Renal cortical epithelial cell (primary cell): Measurements from ENCODE around the gene LRRD1. TPM values are rescaled to one million over a fixed set of nuclear protein-coding genes. Genes with fewer than 3 reads are reported as not detected.
"Not testable (repeated sequence)": the region's sequence is repeated elsewhere in the genome, so short reads cannot be mapped to it uniquely, and the experiment has no call there.

Experiments used
- DNase-seq: peaks from one replicate; pipeline ENCODE4 v3.0.0-alpha.2; 2011; ENCODE audit warnings: low read depth
- total RNA-seq: library from RNA; depleted of rRNA; stranded (reverse); fragments of >200 nt; gene quantifications from 2 replicates; pipeline ENCODE4 v1.2.3, GENCODE V29; 2014

LRRD1 gene
- total RNA-seq, result 0.05 TPM in 1 of 2 replicates, not detected in the other

- peak; percentile 69 for DNase-seq
Observed at GRCh38 chr7:92178928-92179924, at the start of gene LRRD1. TSS of gene LRRD1 (minus strand) at chr7:92179142. CDS start at chr7:92165202, 13,940 bp downstream.

GRCh38 chr7:92228742-92229141 is 49.8 kb upstream of the LRRD1 start:
- DNase-seq, result no peak

GRCh38 chr7:92228100-92228499 is 49.2 kb upstream of the LRRD1 start:
- no peak for DNase-seq

GRCh38 chr7:92226981-92227380 is 48.0 kb upstream of the LRRD1 start:
- DNase-seq, result no peak

- DNase-seq, result no peak
Observed at GRCh38 chr7:92221766-92222165, 42.8 kb upstream of the LRRD1 start.

GRCh38 chr7:92206672-92207071 is 27.7 kb upstream of the LRRD1 start:
- DNase-seq, result no peak

- no peak for DNase-seq
Observed at GRCh38 chr7:92205987-92206386, 27.0 kb upstream of the LRRD1 start.

GRCh38 chr7:92200791-92201190 is 21.8 kb upstream of the LRRD1 start:
- DNase-seq, result no peak

- no peak for DNase-seq
Observed at GRCh38 chr7:92192326-92192725, 13.4 kb upstream of the LRRD1 start.

- not testable (repeated sequence) for DNase-seq
Observed at GRCh38 chr7:92189246-92189645, 10.3 kb upstream of the LRRD1 start.

GRCh38 chr7:92184294-92184693 is 5.4 kb upstream of the LRRD1 start:
- DNase-seq, result not testable (repeated sequence)

- peak; percentile 45 for DNase-seq
Observed at GRCh38 chr7:92177362-92177761, 1.6 kb downstream of the LRRD1 start.

- not testable (repeated sequence) for DNase-seq
Observed at GRCh38 chr7:92169529-92169928, 9.4 kb downstream of the LRRD1 start.

- no peak for DNase-seq
Observed at GRCh38 chr7:92161271-92161670, 17.7 kb downstream of the LRRD1 start.

GRCh38 chr7:92158660-92159575 is 20.0 kb downstream of the LRRD1 start:
- DNase-seq, result peak; percentile 68

GRCh38 chr7:92156990-92157389 is 22.0 kb downstream of the LRRD1 start:
- no peak for DNase-seq

- DNase-seq, result no peak
Observed at GRCh38 chr7:92155108-92155739, 23.7 kb downstream of the LRRD1 start.

- DNase-seq, result no peak
Observed at GRCh38 chr7:92150450-92151017, 28.4 kb downstream of the LRRD1 start.

- no peak for DNase-seq
Observed at GRCh38 chr7:92149736-92150239, 29.2 kb downstream of the LRRD1 start.

- DNase-seq, result not testable (repeated sequence)
Observed at GRCh38 chr7:92143192-92143880, 35.6 kb downstream of the LRRD1 start.

- not testable (repeated sequence) for DNase-seq
Observed at GRCh38 chr7:92142791-92143190, 36.2 kb downstream of the LRRD1 start.
